Measurements from ENCODE around the gene TMEM61.
A peak's percentile ranks its signal among the peaks of the same experiment; 100 is the strongest.
"Not testable (repeated sequence)": the region's sequence is repeated elsewhere in the genome, so short reads cannot be mapped to it uniquely, and the experiment has no call there.

The TMEM61 gene

DNA sequence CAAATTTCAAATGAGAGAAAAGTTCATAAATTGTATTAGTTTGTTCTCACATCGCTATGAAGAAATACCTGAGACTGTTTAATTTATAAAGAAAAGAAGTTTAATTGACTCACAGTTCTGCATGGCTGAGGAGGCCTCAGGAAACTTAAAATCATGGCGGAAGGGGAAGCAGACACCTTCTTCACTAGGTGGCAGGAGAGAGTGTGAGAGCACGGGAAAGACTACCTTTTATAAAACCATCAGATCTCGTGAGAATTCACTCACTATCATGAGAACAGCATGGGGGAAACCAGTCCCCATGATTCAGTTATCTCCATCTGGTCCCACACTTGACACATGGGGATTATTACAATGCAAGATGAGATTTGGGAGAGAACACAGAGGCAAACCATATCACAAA, 41.5 kb upstream of the TMEM61 start:
- not testable (repeated sequence) for H3K27me3 ChIP-seq (ENCODE audit: insufficient read depth, low read length, poor library complexity); H2BK120ac ChIP-seq (ENCODE audit: low read depth, low read length); H4K5ac ChIP-seq (ENCODE audit: low read length); H3K56ac ChIP-seq (ENCODE audit: low read length); H3K4me2 ChIP-seq (ENCODE audit: low read length); H4K8ac ChIP-seq (ENCODE audit: low read depth, low read length); H3K79me2 ChIP-seq (ENCODE audit: control insufficient read depth, insufficient read depth, low read length); H3K36me3 ChIP-seq (ENCODE audit: control insufficient read depth, insufficient read depth, low read length); H2BK5ac ChIP-seq (ENCODE audit: low read length); H3K9ac ChIP-seq (ENCODE audit: low read length); H3K4me3 ChIP-seq (ENCODE audit: low read length); H3K27ac ChIP-seq (ENCODE audit: low read depth, low read length); H2BK15ac ChIP-seq (replicated peaks; ENCODE audit: low read depth); H3K79me1 ChIP-seq (ENCODE audit: low read length); H2AK5ac ChIP-seq (ENCODE audit: low read length); H3K4ac ChIP-seq (ENCODE audit: low read depth, low read length); H3K18ac ChIP-seq (ENCODE audit: low read length); H3K23ac ChIP-seq (ENCODE audit: low read length)
- peaks cover 11% of the 10 kb centered on the region for H3K4me1 ChIP-seq (ENCODE audit: control insufficient read depth, low read depth, low read length)
- no CpG with 5 or more reads among the region's 4 CpGs for WGBS (ENCODE audit: extremely low coverage, insufficient coverage, low lambda C conversion rate)
- peak; percentile 77 for DNase-seq

DNA sequence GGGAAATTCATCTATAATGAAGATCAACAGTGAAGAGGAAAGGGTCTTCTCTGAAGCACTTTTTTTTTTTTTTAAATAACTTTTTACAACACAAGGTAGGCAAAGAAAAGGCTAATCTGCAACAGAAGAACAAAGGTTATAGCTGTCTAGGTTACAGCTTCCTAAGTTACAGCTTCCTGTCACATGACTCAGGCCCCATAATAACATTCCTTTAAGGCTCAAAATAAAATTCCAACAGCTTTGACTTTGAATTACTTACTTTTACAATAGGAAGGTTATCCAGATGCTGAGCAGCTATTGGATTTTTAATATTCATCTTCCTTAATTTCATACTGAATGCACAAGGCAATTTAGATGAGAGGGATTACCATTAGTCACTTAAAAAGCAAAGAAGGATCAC, 40.4 kb upstream of the TMEM61 start:
- Histone ChIP-seq H2AK5ac (ENCODE audit: low read length) (no peak overlapping the region), H3K9ac (ENCODE audit: low read length) (no peak overlapping the region), H3K4ac (ENCODE audit: low read depth, low read length) (no peak overlapping the region), H3K27me3 (ENCODE audit: insufficient read depth, low read length, poor library complexity) (no peaks in the 10 kb centered on the region), H4K5ac (ENCODE audit: low read length) (no peak overlapping the region), H3K79me1 (ENCODE audit: low read length) (no peaks in the 10 kb centered on the region), H3K18ac (ENCODE audit: low read length) (no peak overlapping the region), H3K4me2 (ENCODE audit: low read length) (no peak overlapping the region), H3K79me2 (ENCODE audit: control insufficient read depth, insufficient read depth, low read length) (no peaks in the 10 kb centered on the region), H3K56ac (ENCODE audit: low read length) (no peak overlapping the region), H3K23ac (ENCODE audit: low read length) (no peak overlapping the region), H3K4me3 (ENCODE audit: low read length) (no peak overlapping the region), H4K8ac (ENCODE audit: low read depth, low read length) (no peak overlapping the region), H3K36me3 (ENCODE audit: control insufficient read depth, insufficient read depth, low read length) (no peaks in the 10 kb centered on the region), H3K27ac (ENCODE audit: low read depth, low read length) (no peak overlapping the region), H2BK15ac (replicated peaks; ENCODE audit: low read depth) (no peak overlapping the region), H2BK5ac (ENCODE audit: low read length) (no peak overlapping the region), H3K4me1 (ENCODE audit: control insufficient read depth, low read depth, low read length) (peaks cover 11% of the 10 kb centered on the region), H2BK120ac (ENCODE audit: low read depth, low read length) (no peak overlapping the region)
- peak; percentile 28 for DNase-seq

DNA sequence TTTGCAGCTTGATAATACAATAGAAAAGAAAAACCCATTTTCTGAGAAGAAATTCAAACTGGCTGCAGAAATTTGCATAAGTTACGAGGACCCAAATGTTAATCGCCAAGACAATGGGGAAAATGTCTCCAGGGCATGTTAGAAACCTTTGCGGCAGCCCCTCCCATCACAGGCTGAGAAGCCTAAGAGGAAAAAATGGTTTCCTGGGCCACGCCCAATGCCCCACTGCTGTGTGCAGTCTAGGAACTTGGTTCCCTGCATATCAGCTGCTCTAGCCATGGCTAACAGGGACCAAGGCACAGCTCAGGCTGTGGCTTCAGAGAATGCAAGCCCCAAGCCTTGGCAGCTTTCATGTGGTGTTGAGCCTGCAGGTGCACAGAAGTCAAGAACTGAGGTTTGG, 37.5 kb upstream of the TMEM61 start:
- Histone ChIP-seq H3K27me3 (ENCODE audit: insufficient read depth, low read length, poor library complexity) (no peaks in the 10 kb centered on the region), H3K4me1 (ENCODE audit: control insufficient read depth, low read depth, low read length) (peaks cover 9% of the 10 kb centered on the region), H3K4me2 (ENCODE audit: low read length) (no peak overlapping the region), H3K27ac (ENCODE audit: low read depth, low read length) (no peak overlapping the region), H4K5ac (ENCODE audit: low read length) (no peak overlapping the region), H3K23ac (ENCODE audit: low read length) (no peak overlapping the region), H2AK5ac (ENCODE audit: low read length) (no peak overlapping the region), H4K8ac (ENCODE audit: low read depth, low read length) (no peak overlapping the region), H3K9ac (ENCODE audit: low read length) (no peak overlapping the region), H3K79me2 (ENCODE audit: control insufficient read depth, insufficient read depth, low read length) (no peaks in the 10 kb centered on the region), H3K4me3 (ENCODE audit: low read length) (no peak overlapping the region), H2BK15ac (replicated peaks; ENCODE audit: low read depth) (no peak overlapping the region), H2BK5ac (ENCODE audit: low read length) (no peak overlapping the region), H3K36me3 (ENCODE audit: control insufficient read depth, insufficient read depth, low read length) (no peaks in the 10 kb centered on the region), H3K4ac (ENCODE audit: low read depth, low read length) (no peak overlapping the region), H2BK120ac (ENCODE audit: low read depth, low read length) (no peak overlapping the region), H3K56ac (ENCODE audit: low read length) (no peak overlapping the region), H3K79me1 (ENCODE audit: low read length) (no peaks in the 10 kb centered on the region), H3K18ac (ENCODE audit: low read length) (no peak overlapping the region)
- DNase-seq: no peak
- WGBS (ENCODE audit: extremely low coverage, insufficient coverage, low lambda C conversion rate): no CpG with 5 or more reads among the region's 4 CpGs

DNA sequence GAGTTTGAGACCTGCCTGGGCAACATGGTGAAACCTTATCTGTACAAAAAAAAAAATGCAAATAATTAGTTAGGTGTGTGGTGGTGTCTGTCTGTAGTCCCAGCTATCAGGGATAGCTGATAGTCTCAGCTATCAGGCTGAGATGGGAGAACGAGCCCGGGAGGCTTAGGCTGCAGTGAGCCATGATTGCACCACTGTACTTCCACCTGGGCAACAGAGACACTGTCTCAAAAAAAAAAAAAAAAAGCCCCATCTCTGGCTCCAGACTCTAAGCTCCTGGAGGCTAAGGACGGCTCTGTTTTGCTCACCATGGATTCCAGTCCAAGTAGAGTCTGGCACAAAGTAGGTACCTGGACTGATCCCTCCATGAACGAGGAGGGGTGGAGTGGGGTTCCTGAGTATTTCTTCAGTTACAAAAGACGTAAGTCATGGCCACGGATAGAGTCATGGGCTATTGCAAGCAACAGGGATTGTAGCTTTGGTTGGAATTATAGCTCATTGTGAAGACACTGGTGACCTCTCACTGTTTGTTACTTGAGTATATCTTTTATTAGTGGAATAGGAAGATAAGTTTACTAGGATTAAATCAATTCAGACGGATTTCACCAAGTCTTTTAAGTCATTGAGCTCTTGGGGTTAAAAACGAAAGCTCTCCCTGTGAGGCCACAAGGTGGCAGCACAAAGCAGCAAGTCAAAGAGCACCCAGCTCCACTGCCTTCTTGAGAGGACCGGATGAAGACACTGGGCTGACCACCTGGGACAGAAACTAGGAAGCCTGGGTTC, 35.6 kb upstream of the TMEM61 start:
- H4K5ac ChIP-seq (ENCODE audit: low read length): no peak overlapping the region
- no peak overlapping the region for H3K18ac ChIP-seq (ENCODE audit: low read length)
- H3K4ac ChIP-seq (ENCODE audit: low read depth, low read length): peak overlapping the region; percentile 50
- WGBS (ENCODE audit: extremely low coverage, insufficient coverage, low lambda C conversion rate): no CpG with 5 or more reads among the region's 9 CpGs
- H2AK5ac ChIP-seq (ENCODE audit: low read length): no peak overlapping the region
- no peak overlapping the region for H3K4me3 ChIP-seq (ENCODE audit: low read length)
- no peak overlapping the region for H3K27ac ChIP-seq (ENCODE audit: low read depth, low read length)
- H2BK120ac ChIP-seq (ENCODE audit: low read depth, low read length): peak overlapping the region; percentile 49
- peak overlapping the region; percentile 25 for H3K56ac ChIP-seq (ENCODE audit: low read length)
- no peaks in the 10 kb centered on the region for H3K79me1 ChIP-seq (ENCODE audit: low read length)
- H3K4me2 ChIP-seq (ENCODE audit: low read length): no peak overlapping the region
- no peaks in the 10 kb centered on the region for H3K4me1 ChIP-seq (ENCODE audit: control insufficient read depth, low read depth, low read length)
- no peak overlapping the region for H3K23ac ChIP-seq (ENCODE audit: low read length)
- H2BK15ac ChIP-seq (replicated peaks; ENCODE audit: low read depth): no peak overlapping the region
- H2BK5ac ChIP-seq (ENCODE audit: low read length): no peak overlapping the region
- H4K8ac ChIP-seq (ENCODE audit: low read depth, low read length): no peak overlapping the region
- no peak overlapping the region for H3K9ac ChIP-seq (ENCODE audit: low read length)
- DNase-seq: peak; percentile 90
- no peaks in the 10 kb centered on the region for H3K36me3 ChIP-seq (ENCODE audit: control insufficient read depth, insufficient read depth, low read length)
- H3K79me2 ChIP-seq (ENCODE audit: control insufficient read depth, insufficient read depth, low read length): no peaks in the 10 kb centered on the region
- H3K27me3 ChIP-seq (ENCODE audit: insufficient read depth, low read length, poor library complexity): no peaks in the 10 kb centered on the region

DNA sequence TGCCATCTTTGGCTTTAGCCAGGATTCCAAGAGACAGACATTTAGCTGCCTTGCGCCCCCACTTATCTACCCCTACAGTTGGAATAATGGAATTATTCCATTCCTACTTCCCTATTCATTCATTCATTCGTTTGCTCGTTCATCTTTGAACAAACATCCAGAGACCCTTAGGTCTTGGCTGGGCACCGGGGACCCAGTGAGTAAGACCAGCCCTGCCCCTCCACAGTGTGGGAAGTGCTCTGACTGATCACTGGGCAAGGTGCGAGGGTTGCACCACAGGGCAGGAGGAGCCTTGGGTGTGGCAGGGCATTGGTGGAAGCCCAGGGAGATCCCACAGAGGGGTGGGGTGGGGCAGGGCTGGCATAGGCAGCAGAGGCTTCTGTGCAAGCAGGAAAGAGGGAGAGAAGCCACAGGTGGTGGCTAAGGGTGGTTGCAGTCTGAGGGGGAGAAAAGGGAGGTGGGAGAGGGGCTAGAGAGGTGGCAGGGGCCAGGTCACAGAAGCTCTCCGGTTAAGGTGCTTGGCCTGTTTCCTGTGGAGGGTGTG, 35.0 kb upstream of the TMEM61 start:
- peak overlapping the region; percentile 90 for H2AK5ac ChIP-seq (ENCODE audit: low read length)
- H3K4me3 ChIP-seq (ENCODE audit: low read length): no peak overlapping the region
- no peaks in the 10 kb centered on the region for H3K79me2 ChIP-seq (ENCODE audit: control insufficient read depth, insufficient read depth, low read length)
- H3K23ac ChIP-seq (ENCODE audit: low read length): peak overlapping the region; percentile 6
- no CpG with 5 or more reads among the region's 6 CpGs for WGBS (ENCODE audit: extremely low coverage, insufficient coverage, low lambda C conversion rate)
- H3K56ac ChIP-seq (ENCODE audit: low read length): peak overlapping the region; percentile 34
- H3K9ac ChIP-seq (ENCODE audit: low read length): no peak overlapping the region
- no peak for DNase-seq
- H3K36me3 ChIP-seq (ENCODE audit: control insufficient read depth, insufficient read depth, low read length): no peaks in the 10 kb centered on the region
- no peaks in the 10 kb centered on the region for H3K4me1 ChIP-seq (ENCODE audit: control insufficient read depth, low read depth, low read length)
- H3K4me2 ChIP-seq (ENCODE audit: low read length): no peak overlapping the region
- no peak overlapping the region for H4K8ac ChIP-seq (ENCODE audit: low read depth, low read length)
- H3K4ac ChIP-seq (ENCODE audit: low read depth, low read length): no peak overlapping the region
- H2BK120ac ChIP-seq (ENCODE audit: low read depth, low read length): no peak overlapping the region
- no peak overlapping the region for H3K27ac ChIP-seq (ENCODE audit: low read depth, low read length)
- no peaks in the 10 kb centered on the region for H3K79me1 ChIP-seq (ENCODE audit: low read length)
- no peak overlapping the region for H2BK5ac ChIP-seq (ENCODE audit: low read length)
- H3K27me3 ChIP-seq (ENCODE audit: insufficient read depth, low read length, poor library complexity): no peaks in the 10 kb centered on the region
- no peak overlapping the region for H2BK15ac ChIP-seq (replicated peaks; ENCODE audit: low read depth)
- H3K18ac ChIP-seq (ENCODE audit: low read length): no peak overlapping the region
- H4K5ac ChIP-seq (ENCODE audit: low read length): no peak overlapping the region

DNA sequence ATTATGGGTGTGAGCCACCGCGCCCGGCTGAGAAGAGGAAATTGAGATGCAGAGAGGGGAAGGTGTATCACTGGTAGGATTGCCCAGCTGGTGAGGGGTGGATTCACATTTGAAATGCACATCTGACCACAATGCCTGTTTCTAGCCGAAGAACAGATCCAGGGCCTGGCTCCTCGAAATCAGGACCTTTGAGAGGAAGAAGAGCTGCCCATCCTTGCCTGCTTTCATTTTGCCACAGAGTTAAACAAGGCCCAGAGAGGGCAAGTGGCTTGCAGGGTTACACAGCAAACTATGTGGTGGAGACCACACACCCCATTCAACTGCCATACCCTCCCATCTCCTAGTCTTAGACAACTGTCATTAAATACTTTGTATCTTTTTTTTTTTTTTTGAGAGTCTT, 32.9 kb upstream of the TMEM61 start:
- Histone ChIP-seq H4K5ac (ENCODE audit: low read length) (no peak overlapping the region), H4K8ac (ENCODE audit: low read depth, low read length) (no peak overlapping the region), H3K23ac (ENCODE audit: low read length) (no peak overlapping the region), H2BK15ac (replicated peaks; ENCODE audit: low read depth) (no peak overlapping the region), H3K4me2 (ENCODE audit: low read length) (no peak overlapping the region), H3K9ac (ENCODE audit: low read length) (no peak overlapping the region), H3K4me3 (ENCODE audit: low read length) (no peak overlapping the region), H3K4me1 (ENCODE audit: control insufficient read depth, low read depth, low read length) (no peaks in the 10 kb centered on the region), H3K27ac (ENCODE audit: low read depth, low read length) (no peak overlapping the region), H3K4ac (ENCODE audit: low read depth, low read length) (no peak overlapping the region), H3K27me3 (ENCODE audit: insufficient read depth, low read length, poor library complexity) (no peaks in the 10 kb centered on the region), H3K79me2 (ENCODE audit: control insufficient read depth, insufficient read depth, low read length) (no peaks in the 10 kb centered on the region), H3K36me3 (ENCODE audit: control insufficient read depth, insufficient read depth, low read length) (no peaks in the 10 kb centered on the region), H2AK5ac (ENCODE audit: low read length) (no peak overlapping the region), H3K56ac (ENCODE audit: low read length) (no peak overlapping the region), H3K79me1 (ENCODE audit: low read length) (no peaks in the 10 kb centered on the region), H2BK120ac (ENCODE audit: low read depth, low read length) (no peak overlapping the region), H3K18ac (ENCODE audit: low read length) (no peak overlapping the region), H2BK5ac (ENCODE audit: low read length) (no peak overlapping the region)
- no CpG with 5 or more reads among the region's 5 CpGs for WGBS (ENCODE audit: extremely low coverage, insufficient coverage, low lambda C conversion rate)
- no peak for DNase-seq
